ENCODE measurements around the gene INTS14. TPM values are rescaled to one million over a fixed set of nuclear protein-coding genes. Genes with fewer than 3 reads are reported as not detected.
A peak's percentile ranks its signal among the peaks of the same experiment; 100 is the strongest.
"Not testable (repeated sequence)": the region's sequence is repeated elsewhere in the genome, so short reads cannot be mapped to it uniquely, and the experiment has no call there.

Gene INTS14
- total RNA-seq, 2 donors from 2014 or later = 26.0 to 28.3 TPM

GRCh38 chr15:65551183-65551582 lies 59.7 kb downstream of the INTS14 start:
- intact Hi-C loops (cut with DNase I) = no loop called here
- Histone ChIP-seq H3K27ac (peak overlapping the region in 3 of 4 donors; percentile 4 to 58 (median 33)), H3K9me3 (no peaks in the 10 kb centered on the region), H3K4me3 (no peak overlapping the region), H3K27me3 (no peaks in the 10 kb centered on the region), H3K36me3 (replicated peaks in 1 of 2; ENCODE audit: insufficient read depth in 1 of 2, low read depth in 2 of 2) (no peaks in the 10 kb centered on the region), H3K4me1 (peaks cover 18% of the 10 kb centered on the region)
- DNase-seq (no peak), ATAC-seq (no peak)
- WGBS, 2 donors = 25 to 39% methylated on average over 2 of the region's 2 CpGs
- TF ChIP-seq POLR2A (IDR thresholded peaks at IDR 0.05) (no peak), CTCF (IDR thresholded peaks at IDR 0.05) (no peak)

DNA sequence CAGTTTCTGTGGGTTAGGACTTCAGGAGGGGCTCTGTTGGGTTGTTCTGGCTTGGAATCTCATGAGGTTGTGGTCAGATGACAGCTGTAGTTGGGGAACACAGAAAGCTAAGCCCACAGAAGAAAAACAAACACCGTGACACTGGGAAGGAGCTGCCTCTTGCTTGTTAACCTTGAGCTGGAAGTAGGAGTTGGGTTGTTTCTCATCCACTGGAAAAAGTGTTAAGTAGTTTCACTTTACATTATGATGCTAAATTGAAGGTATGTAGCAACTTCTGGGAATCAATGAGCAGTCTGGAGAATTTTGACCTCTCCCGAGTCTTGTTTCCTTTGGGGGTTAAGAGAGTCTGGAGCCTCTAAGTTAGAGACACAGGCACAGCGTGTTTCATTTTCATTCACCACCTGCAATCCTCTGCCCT lies 60.2 kb downstream of the INTS14 start:
- WGBS, 2 donors = 29 to 31% methylated on average over 3 of the region's 3 CpGs
- Histone ChIP-seq H3K9me3 (no peaks in the 10 kb centered on the region), H3K4me1 (peaks cover 18% of the 10 kb centered on the region), H3K36me3 (replicated peaks in 1 of 2; ENCODE audit: insufficient read depth in 1 of 2, low read depth in 2 of 2) (no peaks in the 10 kb centered on the region), H3K27ac (peak overlapping the region in 3 of 4 donors; percentile 4 to 58 (median 33)), H3K27me3 (no peaks in the 10 kb centered on the region), H3K4me3 (no peak overlapping the region)
- no peak for ATAC-seq
- TF ChIP-seq CTCF (IDR thresholded peaks at IDR 0.05) (no peak), POLR2A (IDR thresholded peaks at IDR 0.05) (no peak)
- no peak for DNase-seq
- intact Hi-C loops (cut with DNase I) = no loop called here

GRCh38 chr15:65549288-65549687 lies 61.6 kb downstream of the INTS14 start:
- H3K4me1 ChIP-seq = peaks cover 18% of the 10 kb centered on the region
- H3K27me3 ChIP-seq; H3K36me3 ChIP-seq (replicated peaks in 1 of 2; ENCODE audit: insufficient read depth in 1 of 2, low read depth in 2 of 2); DNase-seq; intact Hi-C loops (cut with DNase I); ATAC-seq; H3K27ac ChIP-seq; H3K4me3 ChIP-seq; H3K9me3 ChIP-seq: not testable (repeated sequence)
- 95 to 98% methylated on average over 9 of the region's 9 CpGs for WGBS, 2 donors

DNA sequence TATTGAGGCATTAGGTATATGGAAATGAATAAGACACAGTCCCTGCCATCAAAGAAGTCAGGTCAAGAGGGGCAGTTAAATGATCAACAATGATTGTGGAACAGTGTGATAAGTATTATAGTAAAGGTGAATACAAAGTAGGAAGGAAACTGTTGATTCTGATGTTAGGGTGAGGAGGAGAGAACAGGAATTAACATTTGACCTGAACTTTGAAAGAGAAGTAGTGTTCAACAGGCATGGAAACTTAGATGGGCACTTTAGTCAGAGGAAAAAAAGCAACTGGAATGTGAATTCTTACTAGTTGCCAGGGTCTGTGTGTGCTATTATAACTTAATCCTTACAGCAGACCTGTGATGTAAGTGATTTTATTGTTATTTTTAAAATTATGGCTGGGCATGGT lies 63.1 kb downstream of the INTS14 start:
- Histone ChIP-seq H3K27me3 (no peaks in the 10 kb centered on the region), H3K27ac (no peak overlapping the region), H3K9me3 (no peaks in the 10 kb centered on the region), H3K4me1 (peaks cover 18% of the 10 kb centered on the region), H3K4me3 (no peak overlapping the region), H3K36me3 (replicated peaks in 1 of 2; ENCODE audit: insufficient read depth in 1 of 2, low read depth in 2 of 2) (no peaks in the 10 kb centered on the region)
- DNase-seq (no peak), ATAC-seq (no peak)
- intact Hi-C loops (cut with DNase I) = no loop called here
- TF ChIP-seq POLR2A (IDR thresholded peaks at IDR 0.05) (no peak), CTCF (IDR thresholded peaks at IDR 0.05) (no peak)

DNA sequence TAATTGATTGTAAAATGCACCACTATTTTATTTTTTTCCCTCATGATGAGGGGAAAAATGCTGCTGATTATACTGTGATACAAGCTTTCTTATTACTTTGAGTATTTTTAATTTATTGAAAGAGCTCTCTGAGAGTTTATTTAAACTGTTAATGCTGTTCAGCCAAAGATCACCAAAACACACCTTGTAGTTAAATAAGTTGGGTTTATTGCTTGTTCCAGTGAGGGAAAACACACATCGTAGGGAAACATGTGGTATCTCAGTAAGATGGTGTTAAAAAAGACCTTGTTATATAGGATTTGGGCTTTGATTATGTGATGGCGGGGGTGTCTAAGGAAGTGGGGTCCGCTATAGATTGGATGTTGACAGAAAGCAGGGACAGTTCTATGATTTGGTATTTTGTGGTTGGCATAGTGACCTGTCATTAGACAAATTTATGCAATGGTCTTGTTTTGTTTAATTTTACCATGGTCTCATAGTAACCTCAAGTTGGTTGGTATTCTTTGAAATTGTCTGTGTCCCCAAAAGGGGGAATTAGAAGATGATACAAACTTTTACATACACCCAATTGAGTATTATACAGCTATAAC lies 69.6 kb downstream of the INTS14 start:
- DNase-seq (no peak), ATAC-seq (no peak)
- Histone ChIP-seq H3K27me3 (no peaks in the 10 kb centered on the region), H3K9me3 (no peaks in the 10 kb centered on the region), H3K27ac (no peak overlapping the region), H3K36me3 (replicated peaks in 1 of 2; ENCODE audit: insufficient read depth in 1 of 2, low read depth in 2 of 2) (no peaks in the 10 kb centered on the region), H3K4me3 (no peak overlapping the region), H3K4me1 (no peaks in the 10 kb centered on the region)
- intact Hi-C loops (cut with DNase I) = no loop called here
- 96 to 98% methylated on average over 3 of the region's 3 CpGs for WGBS, 2 donors
- no peak for TF ChIP-seq CTCF (IDR thresholded peaks at IDR 0.05)
- TF ChIP-seq POLR2A (IDR thresholded peaks at IDR 0.05) = no peak
